Measurements from ENCODE around the gene CCNF.

The CCNF gene

GRCh38 chr16:2457946-2458345 is 28.7 kb downstream of the CCNF start:
- no peak for DNase-seq

- DNase-seq, result no peak
These were observed 29.8 kb downstream of the CCNF start for GRCh38 chr16:2458887-2459646.

GRCh38 chr16:2459647-2460390 is 30.6 kb downstream of the CCNF start, which contains the start of gene TEDC2:
Gene TEDC2, plus strand, starts transcription at chr16:2460109. Its CDS starts 36 bp downstream, at chr16:2460145.
- peak; percentile 96 for DNase-seq

GRCh38 chr16:2460391-2460713 is 31.1 kb downstream of the CCNF start:
- no peak for DNase-seq

- no peak for DNase-seq
These were observed 31.7 kb downstream of the CCNF start for GRCh38 chr16:2460916-2461315.

- DNase-seq, result no peak
These were observed 33.0 kb downstream of the CCNF start for GRCh38 chr16:2462031-2462866.

GRCh38 chr16:2464333-2464732 is 35.1 kb downstream of the CCNF start:
- DNase-seq, result no peak

- DNase-seq, result peak; percentile 51
These were observed 36.6 kb downstream of the CCNF start for GRCh38 chr16:2465653-2466415.

- DNase-seq, result no peak
These were observed 37.6 kb downstream of the CCNF start for GRCh38 chr16:2466667-2467527.

- DNase-seq, result peak; percentile 70
These were observed 38.4 kb downstream of the CCNF start for GRCh38 chr16:2467528-2468232.

- DNase-seq, result peak; percentile 61
These were observed 39.0 kb downstream of the CCNF start for GRCh38 chr16:2468233-2468724.

GRCh38 chr16:2468725-2469398 is 39.6 kb downstream of the CCNF start:
- peak; percentile 63 for DNase-seq

- DNase-seq, result peak; percentile 71
These were observed 40.4 kb downstream of the CCNF start for GRCh38 chr16:2469399-2470233.

- peak; percentile 39 for DNase-seq
These were observed 41.0 kb downstream of the CCNF start for GRCh38 chr16:2470234-2470601.

- no peak for DNase-seq
These were observed 41.4 kb downstream of the CCNF start for GRCh38 chr16:2470603-2471015.

- peak; percentile 47 for DNase-seq
These were observed 41.9 kb downstream of the CCNF start, which contains the start of gene NTN3 for GRCh38 chr16:2471016-2471652. Gene NTN3, plus strand, starts transcription at chr16:2471297. Its CDS starts 405 bp downstream, at chr16:2471702.

GRCh38 chr16:2471653-2472487 is 42.6 kb downstream of the CCNF start:
- DNase-seq, result no peak

- DNase-seq, result no peak
These were observed 43.2 kb downstream of the CCNF start for GRCh38 chr16:2472488-2472864.
